H9 (cell line): Measurements from ENCODE around the gene CAMTA1. TPM values are rescaled to one million over a fixed set of nuclear protein-coding genes. Genes with fewer than 3 reads are reported as not detected.

ENCODE experiments used
- DNase-seq: peaks from one replicate; pipeline ENCODE4 v3.0.0-alpha.2; 2017
- H2AFZ ChIP-seq: one replicate; pipeline ENCODE4 v1.6.1; 2013; ENCODE audit warnings: mild to moderate bottlenecking, low read length, control low read depth, moderate library complexity
- H2AK5ac ChIP-seq: 2 replicates; pipeline ENCODE4 v1.6.1; 2013; ENCODE audit warnings: low read length, control low read depth, mixed read lengths; ENCODE audit not compliant: insufficient read length
- H2BK120ac ChIP-seq: one replicate; pipeline ENCODE4 v1.6.1; 2013; ENCODE audit warnings: low read depth, mild to moderate bottlenecking, low read length, control low read depth, inconsistent platforms; ENCODE audit not compliant: poor library complexity, severe bottlenecking
- H2BK12ac ChIP-seq: 2 replicates; pipeline ENCODE4 v1.6.1; 2013; ENCODE audit warnings: low read length, control low read depth, mixed read lengths, low read depth; ENCODE audit not compliant: insufficient read length
- H2BK15ac ChIP-seq: 2 replicates; pipeline ENCODE4 v1.6.1; 2013; ENCODE audit warnings: low read depth, low read length, control low read depth
- H2BK20ac ChIP-seq: one replicate; pipeline ENCODE4 v1.6.1; 2013; ENCODE audit warnings: low read depth, mild to moderate bottlenecking, low read length, control low read depth, inconsistent platforms; ENCODE audit not compliant: poor library complexity, severe bottlenecking
- H2BK5ac ChIP-seq: 2 replicates; pipeline ENCODE4 v1.6.1; 2013; ENCODE audit warnings: low read length, control low read depth, mixed read lengths; ENCODE audit not compliant: insufficient read length
- H3K14ac ChIP-seq: 2 replicates; pipeline ENCODE4 v1.6.1; 2013; ENCODE audit warnings: low read length, control low read depth; ENCODE audit not compliant: insufficient read depth
- H3K18ac ChIP-seq: 2 replicates; pipeline ENCODE4 v1.6.1; 2013; ENCODE audit warnings: low read depth, mild to moderate bottlenecking, mixed read lengths, low read length, control low read depth; ENCODE audit not compliant: insufficient read length
- H3K23ac ChIP-seq: 2 replicates; pipeline ENCODE4 v1.6.1; 2013; ENCODE audit warnings: low read length, control low read depth, mixed read lengths, low read depth; ENCODE audit not compliant: insufficient read length
- H3K23me2 ChIP-seq: 2 replicates; pipeline ENCODE4 v1.6.1; 2013; ENCODE audit warnings: low read depth, mild to moderate bottlenecking, mixed read lengths, low read length, control low read depth; ENCODE audit not compliant: insufficient read length, poor library complexity, severe bottlenecking
- H3K27ac ChIP-seq: 2 replicates; pipeline ENCODE4 v1.5.1; 2013; ENCODE audit warnings: low read length, control low read depth, mixed read lengths, low read depth; ENCODE audit not compliant: insufficient read length
- H3K27me3 ChIP-seq: 2 replicates; pipeline ENCODE4 v1.6.1; 2013; ENCODE audit warnings: low read length, control low read depth, inconsistent platforms; ENCODE audit not compliant: insufficient read depth
- H3K4ac ChIP-seq: 2 replicates; pipeline ENCODE4 v1.6.1; 2013; ENCODE audit warnings: low read depth, mild to moderate bottlenecking, control low read depth, inconsistent platforms, low read length, moderate library complexity
- H3K4me1 ChIP-seq: 2 replicates; pipeline ENCODE4 v1.6.1; 2013; ENCODE audit warnings: low read length, control low read depth, inconsistent platforms; ENCODE audit not compliant: insufficient read depth
- H3K4me2 ChIP-seq: 2 replicates; pipeline ENCODE4 v1.6.1; 2013; ENCODE audit warnings: low read length, control low read depth, mixed read lengths; ENCODE audit not compliant: insufficient read length, insufficient read depth
- H3K56ac ChIP-seq: 2 replicates; pipeline ENCODE4 v1.6.1; 2013; ENCODE audit warnings: low read depth, mild to moderate bottlenecking, mixed read lengths, low read length, control low read depth; ENCODE audit not compliant: insufficient read length
- H3K79me1 ChIP-seq: 2 replicates; pipeline ENCODE4 v1.6.1; 2013; ENCODE audit warnings: low read depth, mild to moderate bottlenecking, moderate library complexity, low read length, control low read depth, inconsistent platforms; ENCODE audit not compliant: insufficient read depth, poor library complexity, severe bottlenecking
- H3K79me2 ChIP-seq: 2 replicates; pipeline ENCODE4 v1.6.1; 2013; ENCODE audit warnings: low read length, control low read depth, inconsistent platforms; ENCODE audit not compliant: insufficient read depth
- H3K9ac ChIP-seq: 2 replicates; pipeline ENCODE4 v1.6.1; 2013; ENCODE audit warnings: low read length, control low read depth, mixed read lengths; ENCODE audit not compliant: insufficient read length; ENCODE audit errors: extremely low read depth
- H3K9me3 ChIP-seq: one replicate; pipeline ENCODE4 v1.6.1; 2013; ENCODE audit warnings: low read depth, low read length, inconsistent platforms; ENCODE audit not compliant: control insufficient read depth
- H3T11ph ChIP-seq: one replicate; pipeline ENCODE4 v1.6.1; 2013; ENCODE audit warnings: mild to moderate bottlenecking, low read length, control low read depth, inconsistent platforms
- H4K20me1 ChIP-seq: one replicate; pipeline ENCODE4 v1.6.1; 2013; ENCODE audit not compliant: control insufficient read depth, insufficient read length, insufficient read depth
- H4K5ac ChIP-seq: 2 replicates; pipeline ENCODE4 v1.6.1; 2013; ENCODE audit warnings: low read depth, mild to moderate bottlenecking, mixed read lengths, low read length, control low read depth; ENCODE audit not compliant: insufficient read length
- H4K8ac ChIP-seq: replicated peaks from 2 replicates; pipeline ENCODE4 v1.6.1; 2013; ENCODE audit warnings: low read length, control low read depth, mixed read lengths, low read depth; ENCODE audit not compliant: insufficient read length
- H4K91ac ChIP-seq: 2 replicates; pipeline ENCODE4 v1.6.1; 2013; ENCODE audit warnings: low read depth, mild to moderate bottlenecking, moderate library complexity, mixed read lengths, low read length, control low read depth; ENCODE audit not compliant: insufficient read length
- H3K27ac Mint-ChIP-seq, 3 experiments: 2 replicates in 2 of 3; 3 replicates in 1 of 3; pipeline ENCODE4 v1.8.0; 2020 to 2021; ENCODE audit warnings: mixed read lengths in 3 of 3, mild to moderate bottlenecking in 1 of 3, moderate library complexity in 1 of 3
- H3K27me3 Mint-ChIP-seq: 2 replicates; pipeline ENCODE4 v1.8.0; 2021; ENCODE audit warnings: low read depth, mild to moderate bottlenecking, moderate library complexity, mixed read lengths
- H3K36me3 Mint-ChIP-seq, 3 experiments: 2 replicates in 2 of 3; 3 replicates in 1 of 3; pipeline ENCODE4 v1.8.0; 2020 to 2021; ENCODE audit warnings: low read depth in 3 of 3, mixed read lengths in 3 of 3; ENCODE audit not compliant: insufficient read depth in 1 of 3
- H3K4me1 Mint-ChIP-seq, 2 experiments: 2 replicates each; pipeline ENCODE4 v1.8.0; 2020; ENCODE audit warnings: mixed read lengths in 2 of 2
- H3K4me3 Mint-ChIP-seq, 2 experiments: 2 replicates in 1 of 2; 3 replicates in 1 of 2; pipeline ENCODE4 v1.8.0; 2020 to 2021; ENCODE audit warnings: mild to moderate bottlenecking in 2 of 2, mixed read lengths in 2 of 2, moderate library complexity in 1 of 2
- H3K9me3 Mint-ChIP-seq, 2 experiments: 2 replicates in 1 of 2; 3 replicates in 1 of 2; pipeline ENCODE4 v1.8.0; 2020; ENCODE audit warnings: mild to moderate bottlenecking in 2 of 2, mixed read lengths in 2 of 2, moderate library complexity in 1 of 2
- CTCF ChIP-seq: fragments of 200-600 bp; sonication (generic); conservative IDR thresholded peaks from 3 replicates; pipeline ENCODE4 v1.8.0; 2021; ENCODE audit warnings: antibody characterized with exemption, mild to moderate bottlenecking
- WGBS: extraction: QIAGEN DNeasy Blood & Tissue Kit; methylation state at CpG from one replicate; pipeline ENCODE4 v1.1.7; 2013; ENCODE audit warnings: missing lambda C conversion rate, low lambda C conversion rate, mixed read lengths; ENCODE audit not compliant: insufficient read length; ENCODE audit errors: extremely low coverage; 5-methylcytosine and 5-hydroxymethylcytosine counted together
- total RNA-seq: library from RNA; stranded (reverse); gene quantifications from 2 replicates; pipeline ENCODE4 v1.2.1, GENCODE V29; 2021

Gene CAMTA1
- total RNA-seq, 1 experiment from 2014 or later, result 115 TPM

- H3K4ac ChIP-seq, result no peak overlapping the region
- H3K4me1 ChIP-seq, result no peaks in the 10 kb centered on the region
- no peak overlapping the region for H3K56ac ChIP-seq
- no peak overlapping the region for H3K9ac ChIP-seq
- peak overlapping the region in 1 of 3 experiments; percentile 23; a peak in 1 of 7 replicates for H3K27ac Mint-ChIP-seq
- no peak overlapping the region for H4K91ac ChIP-seq
- no peak overlapping the region for H2BK120ac ChIP-seq
- H3K23ac ChIP-seq, result no peak overlapping the region
- peaks cover 7% of the 10 kb centered on the region for H3K23me2 ChIP-seq
- TF ChIP-seq CTCF, result no peak
- no peak overlapping the region for H3K4me3 Mint-ChIP-seq
- H3K4me2 ChIP-seq, result no peak overlapping the region
- H4K20me1 ChIP-seq, result no peaks in the 10 kb centered on the region
- peak overlapping the region; percentile 30 for H3K18ac ChIP-seq
- H3K27me3 ChIP-seq, result no peaks in the 10 kb centered on the region
- no peak for DNase-seq
- H3T11ph ChIP-seq, result no peak overlapping the region
- H3K79me1 ChIP-seq, result no peaks in the 10 kb centered on the region
- H2AFZ ChIP-seq, result no peak overlapping the region
- H3K9me3 ChIP-seq, result no peaks in the 10 kb centered on the region
- H2BK15ac ChIP-seq, result no peak overlapping the region
- H3K9me3 Mint-ChIP-seq, result no peaks in the 10 kb centered on the region; a peak in 1 of 5 replicates
- no peak overlapping the region for H4K8ac ChIP-seq
- H2BK12ac ChIP-seq, result no peak overlapping the region
- H3K14ac ChIP-seq, result peak overlapping the region; percentile 14
- H2BK5ac ChIP-seq, result no peak overlapping the region
- no peaks in the 10 kb centered on the region for H3K27me3 Mint-ChIP-seq
- peaks cover 0 to 4% (median 0%) of the 10 kb centered on the region in 3 experiments; a peak in 2 of 7 replicates for H3K36me3 Mint-ChIP-seq
- no CpG with 5 or more reads among the region's 8 CpGs for WGBS
- no peak overlapping the region for H2BK20ac ChIP-seq
- H4K5ac ChIP-seq, result no peak overlapping the region
- H3K4me1 Mint-ChIP-seq, result peaks cover 8 to 17% of the 10 kb centered on the region in 2 experiments
- H3K79me2 ChIP-seq, result no peaks in the 10 kb centered on the region
- H3K27ac ChIP-seq, result no peak overlapping the region
- no peak overlapping the region for H2AK5ac ChIP-seq
Observed at GRCh38 chr1:7651203-7651602, 865.9 kb downstream of the CAMTA1 start.
